ENCODE data around the gene SAMSN1. TPM values are rescaled to one million over a fixed set of nuclear protein-coding genes. Genes with fewer than 3 reads are reported as not detected.

The SAMSN1 gene
- total RNA-seq, 1 experiment from 2014 or later = 0.44 TPM

DNA sequence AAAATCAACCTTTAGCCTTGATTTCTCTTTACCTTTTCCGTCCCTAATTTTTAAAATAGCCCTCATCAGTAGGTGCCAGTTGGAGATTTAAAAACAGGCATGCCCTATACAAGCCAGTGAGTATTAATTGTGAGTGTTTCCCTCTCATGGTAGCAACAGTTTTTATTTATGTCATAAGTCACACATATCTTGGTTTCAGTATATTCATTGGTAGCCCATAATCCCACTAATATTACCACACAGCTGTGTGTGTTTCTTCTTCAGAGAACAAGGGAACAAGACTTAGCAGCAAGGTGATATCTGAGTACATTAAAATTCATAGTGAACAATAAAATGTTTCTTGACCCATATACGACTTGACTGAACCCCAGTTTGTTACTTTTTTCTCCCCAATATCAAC, 94.6 kb downstream of the SAMSN1 start:
- TF ChIP-seq POLR2AphosphoS5 (IDR thresholded peaks at IDR 0.05; ENCODE audit: low read depth, low read length) (no peak), TCF7L2 (IDR thresholded peaks at IDR 0.05; ENCODE audit: low read depth, low read length) (no peak)
- TF ChIP-seq, protein P1, sequence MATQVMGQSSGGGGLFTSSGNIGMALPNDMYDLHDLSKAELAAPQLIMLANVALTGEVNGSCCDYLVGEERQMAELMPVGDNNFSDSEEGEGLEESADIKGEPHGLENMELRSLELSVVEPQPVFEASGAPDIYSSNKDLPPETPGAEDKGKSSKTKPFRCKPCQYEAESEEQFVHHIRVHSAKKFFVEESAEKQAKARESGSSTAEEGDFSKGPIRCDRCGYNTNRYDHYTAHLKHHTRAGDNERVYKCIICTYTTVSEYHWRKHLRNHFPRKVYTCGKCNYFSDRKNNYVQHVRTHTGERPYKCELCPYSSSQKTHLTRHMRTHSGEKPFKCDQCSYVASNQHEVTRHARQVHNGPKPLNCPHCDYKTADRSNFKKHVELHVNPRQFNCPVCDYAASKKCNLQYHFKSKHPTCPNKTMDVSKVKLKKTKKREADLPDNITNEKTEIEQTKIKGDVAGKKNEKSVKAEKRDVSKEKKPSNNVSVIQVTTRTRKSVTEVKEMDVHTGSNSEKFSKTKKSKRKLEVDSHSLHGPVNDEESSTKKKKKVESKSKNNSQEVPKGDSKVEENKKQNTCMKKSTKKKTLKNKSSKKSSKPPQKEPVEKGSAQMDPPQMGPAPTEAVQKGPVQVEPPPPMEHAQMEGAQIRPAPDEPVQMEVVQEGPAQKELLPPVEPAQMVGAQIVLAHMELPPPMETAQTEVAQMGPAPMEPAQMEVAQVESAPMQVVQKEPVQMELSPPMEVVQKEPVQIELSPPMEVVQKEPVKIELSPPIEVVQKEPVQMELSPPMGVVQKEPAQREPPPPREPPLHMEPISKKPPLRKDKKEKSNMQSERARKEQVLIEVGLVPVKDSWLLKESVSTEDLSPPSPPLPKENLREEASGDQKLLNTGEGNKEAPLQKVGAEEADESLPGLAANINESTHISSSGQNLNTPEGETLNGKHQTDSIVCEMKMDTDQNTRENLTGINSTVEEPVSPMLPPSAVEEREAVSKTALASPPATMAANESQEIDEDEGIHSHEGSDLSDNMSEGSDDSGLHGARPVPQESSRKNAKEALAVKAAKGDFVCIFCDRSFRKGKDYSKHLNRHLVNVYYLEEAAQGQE (IDR thresholded peaks at IDR 0.05; ENCODE audit: insufficient read depth in 1 of 2, low read depth in 2 of 2, low read length in 1 of 2) = no peak
- ChIA-PET CTCF (no interaction called here), POLR2A (no interaction called here)
- Histone ChIP-seq H3K4me1 (ENCODE audit: control insufficient read depth, insufficient read depth, low read length) (no peaks in the 10 kb centered on the region), H3K36me3 (ENCODE audit: control insufficient read depth, insufficient read depth, low read length) (no peaks in the 10 kb centered on the region), H3K27me3 (ENCODE audit: control insufficient read depth, insufficient read depth, low read length) (no peaks in the 10 kb centered on the region), H3K27ac (ENCODE audit: low read length) (no peak overlapping the region), H3K9me3 (ENCODE audit: control insufficient read depth, insufficient read depth, low read depth, low read length) (no peaks in the 10 kb centered on the region), H3K4me3 (ENCODE audit: low read depth in 2 of 2, low read length in 2 of 2) (no peak overlapping the region)
- in situ Hi-C loops (cut with HindIII; ENCODE audit: low pct_unique_long_range_greater_than_20kb, low sequenced_read_pairs) (no loop called here), intact Hi-C loops (cut with micrococcal nuclease; ENCODE audit: unreplicated experiment) (no loop called here)
- no TSS peak for BruUV-seq (replicated peaks)
- no peak for ATAC-seq
- DNase-seq (ENCODE audit: low read depth, low spot score) = no peak

DNA sequence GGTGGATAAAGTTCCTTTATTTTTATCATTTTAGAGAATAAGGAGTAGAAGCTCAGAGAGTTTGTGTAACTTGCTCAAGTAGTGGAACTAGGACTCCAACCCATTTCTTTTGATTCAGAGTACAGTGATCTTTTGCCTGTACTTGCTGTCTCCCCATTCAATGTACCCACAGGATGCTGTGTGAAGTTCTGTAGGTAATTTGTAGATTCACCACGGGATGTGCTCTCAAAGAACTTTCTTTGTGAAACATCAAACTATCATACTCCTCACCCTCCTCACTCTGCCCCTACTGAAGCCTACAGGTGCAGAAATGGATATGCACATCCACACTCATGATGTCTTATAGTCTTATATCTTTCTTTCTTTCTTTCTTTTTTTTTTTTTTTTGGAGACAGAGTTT, 97.3 kb downstream of the SAMSN1 start:
- H3K4me1 ChIP-seq (ENCODE audit: control insufficient read depth, insufficient read depth, low read length) = no peaks in the 10 kb centered on the region
- BruUV-seq (replicated peaks) = no TSS peak
- ATAC-seq (no peak), DNase-seq (ENCODE audit: low read depth, low spot score) (no peak)
- H3K27me3 ChIP-seq (ENCODE audit: control insufficient read depth, insufficient read depth, low read length) = no peaks in the 10 kb centered on the region
- no peak overlapping the region for H3K27ac ChIP-seq (ENCODE audit: low read length)
- H3K36me3 ChIP-seq (ENCODE audit: control insufficient read depth, insufficient read depth, low read length) = no peaks in the 10 kb centered on the region
- in situ Hi-C loops (cut with HindIII; ENCODE audit: low pct_unique_long_range_greater_than_20kb, low sequenced_read_pairs) (no loop called here), intact Hi-C loops (cut with micrococcal nuclease; ENCODE audit: unreplicated experiment) (no loop called here)
- CTCF ChIA-PET = no interaction called here
- H3K9me3 ChIP-seq (ENCODE audit: control insufficient read depth, insufficient read depth, low read depth, low read length) = no peaks in the 10 kb centered on the region
- POLR2A ChIA-PET = no interaction called here
- no peak overlapping the region for H3K4me3 ChIP-seq (ENCODE audit: low read depth in 2 of 2, low read length in 2 of 2)
- no peak for TF ChIP-seq POLR2AphosphoS5 (IDR thresholded peaks at IDR 0.05; ENCODE audit: low read depth, low read length)
- no peak for TF ChIP-seq SIN3A (IDR thresholded peaks at IDR 0.05; ENCODE audit: borderline replicate concordance, insufficient read depth, low read depth, low read length)
- TF ChIP-seq, protein P2, sequence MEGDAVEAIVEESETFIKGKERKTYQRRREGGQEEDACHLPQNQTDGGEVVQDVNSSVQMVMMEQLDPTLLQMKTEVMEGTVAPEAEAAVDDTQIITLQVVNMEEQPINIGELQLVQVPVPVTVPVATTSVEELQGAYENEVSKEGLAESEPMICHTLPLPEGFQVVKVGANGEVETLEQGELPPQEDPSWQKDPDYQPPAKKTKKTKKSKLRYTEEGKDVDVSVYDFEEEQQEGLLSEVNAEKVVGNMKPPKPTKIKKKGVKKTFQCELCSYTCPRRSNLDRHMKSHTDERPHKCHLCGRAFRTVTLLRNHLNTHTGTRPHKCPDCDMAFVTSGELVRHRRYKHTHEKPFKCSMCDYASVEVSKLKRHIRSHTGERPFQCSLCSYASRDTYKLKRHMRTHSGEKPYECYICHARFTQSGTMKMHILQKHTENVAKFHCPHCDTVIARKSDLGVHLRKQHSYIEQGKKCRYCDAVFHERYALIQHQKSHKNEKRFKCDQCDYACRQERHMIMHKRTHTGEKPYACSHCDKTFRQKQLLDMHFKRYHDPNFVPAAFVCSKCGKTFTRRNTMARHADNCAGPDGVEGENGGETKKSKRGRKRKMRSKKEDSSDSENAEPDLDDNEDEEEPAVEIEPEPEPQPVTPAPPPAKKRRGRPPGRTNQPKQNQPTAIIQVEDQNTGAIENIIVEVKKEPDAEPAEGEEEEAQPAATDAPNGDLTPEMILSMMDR (IDR thresholded peaks at IDR 0.05) = no peak
- TF ChIP-seq, protein P1 (IDR thresholded peaks at IDR 0.05; ENCODE audit: insufficient read depth in 1 of 2, low read depth in 2 of 2, low read length in 1 of 2) = no peak
- TF ChIP-seq TCF7L2 (IDR thresholded peaks at IDR 0.05; ENCODE audit: low read depth, low read length) = no peak

All from Panc1 (cell line).